Liver (tissue), 3 donors: Measurements from ENCODE around the gene MACROH2A1.

ENCODE experiments used
- CTCF ChIP-seq: fragments of 150-350 bp; IDR thresholded peaks from 2 replicates; pipeline ENCODE4 v1.5.1; 2017; ENCODE audit warnings: improper control_type of control experiment, low read depth, low read length; ENCODE audit not compliant: missing input control
- EGR1 ChIP-seq, 2 donors: IDR thresholded peaks; 2 replicates each; pipeline ENCODE4 v1.6.1; 2016 to 2018; ENCODE audit warnings: antibody characterized with exemption in 2 of 2, low read depth in 2 of 2
- YY1 ChIP-seq: IDR thresholded peaks from 2 replicates; pipeline ENCODE4 v1.6.1; 2016; ENCODE audit warnings: antibody characterized with exemption, mild to moderate bottlenecking
- TF ChIP-seq, protein P1 (sequence below): IDR thresholded peaks from 2 replicates; pipeline ENCODE4 v1.6.1; 2016; ENCODE audit warnings: antibody characterized with exemption
- donor health status: healthy.
- donor health status: healthy.

DNA sequence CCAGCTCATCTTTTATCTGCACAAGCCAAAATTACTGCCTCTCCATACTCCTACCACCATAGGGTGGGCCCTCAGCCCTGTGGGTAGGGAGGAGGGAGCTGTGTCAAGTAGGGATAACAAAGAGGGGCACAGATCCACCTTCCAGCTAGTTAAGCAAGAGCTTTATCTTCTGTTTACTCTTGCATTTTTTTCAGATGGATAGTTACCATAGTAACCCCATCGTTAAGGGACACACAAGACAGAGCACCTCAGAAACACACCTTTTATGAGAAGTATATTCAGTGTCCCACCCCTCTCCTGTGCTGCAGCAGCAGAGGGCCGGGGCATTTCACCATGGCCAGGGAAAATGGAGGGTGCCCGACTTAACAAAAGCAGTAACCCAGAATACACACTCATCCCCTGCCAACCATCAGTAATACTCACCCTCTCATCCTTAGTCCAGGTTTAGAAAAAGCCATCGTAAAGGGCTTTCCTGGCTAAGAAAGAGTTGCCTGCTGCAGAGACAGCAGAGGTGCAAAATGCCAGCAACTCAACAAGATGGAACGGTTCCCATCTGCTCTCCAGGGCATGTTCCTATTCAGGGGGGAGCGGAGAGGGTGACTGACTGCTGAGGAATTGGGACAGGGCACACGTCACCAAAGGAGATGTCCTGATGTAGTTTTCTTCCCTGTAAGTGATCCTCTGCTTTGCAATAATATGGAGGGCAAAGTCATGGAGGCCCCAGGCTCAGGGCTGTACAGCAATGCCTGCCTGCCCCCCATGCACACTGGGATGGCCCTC is 25.1 kb downstream of the MACROH2A1 start:
- TF ChIP-seq CTCF, result no peak
- no peak for TF ChIP-seq EGR1 (IDR thresholded peaks at IDR 0.05; ENCODE audit: low read depth in 2 of 2)
- TF ChIP-seq, protein P1, sequence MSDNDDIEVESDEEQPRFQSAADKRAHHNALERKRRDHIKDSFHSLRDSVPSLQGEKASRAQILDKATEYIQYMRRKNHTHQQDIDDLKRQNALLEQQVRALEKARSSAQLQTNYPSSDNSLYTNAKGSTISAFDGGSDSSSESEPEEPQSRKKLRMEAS, result no peak
- no peak for TF ChIP-seq YY1
